Right lung (tissue), 10 donors: Measurements from ENCODE around the gene CYREN. TPM values are rescaled to one million over a fixed set of nuclear protein-coding genes. Genes with fewer than 3 reads are reported as not detected.

Experiments used
- DNase-seq, 2 donors: peaks; one replicate each; pipeline ENCODE4 v3.0.0-alpha.2; 2013
- long read RNA-seq, 8 donors: transcript quantifications; one replicate each; lab custom pipeline, GENCODE V29; 2026
- polyA plus RNA-seq, 5 donors: library from polyadenylated mRNA; unstranded; fragments of 120-200 nt; gene quantifications; one replicate each; pipeline versions ENCODE4 v1.2.1 to v1.2.3, GENCODE V29; 2013; ENCODE audit warnings: inconsistent platforms in 1 of 5, low replicate concordance in 1 of 5; ENCODE audit not compliant: insufficient read length in 5 of 5, insufficient read depth in 1 of 5

Gene CYREN
- 10 to 100 TPM; 43.2 to 52.0 (median 45.0) TPM for polyA plus RNA-seq
- long read RNA-seq, donor 1, partial matches to known transcripts: 0 of 13 reads
- long read RNA-seq, donor 1, other reads (novel, unspliced or antisense): 7 of 13 reads
- long read RNA-seq, donor 2, partial matches to known transcripts: 0 of 12 reads
- long read RNA-seq, donor 2, other reads (novel, unspliced or antisense): 6 of 12 reads
- long read RNA-seq, donor 3, transcript CYREN-211 (2 exons, 844 nt): major isoform, 5 of 11 reads
- long read RNA-seq, donor 3, partial matches to known transcripts: 0 of 11 reads
- long read RNA-seq, donor 3, other reads (novel, unspliced or antisense): 0 of 11 reads
- long read RNA-seq, donor 4, partial matches to known transcripts: 0 of 7 reads
- long read RNA-seq, donor 4, other reads (novel, unspliced or antisense): 0 of 7 reads
- long read RNA-seq, donor 5, transcript CYREN-202 (4 exons, 1,738 nt): major isoform, 5 of 20 reads
- long read RNA-seq, donor 5, partial matches to known transcripts: 0 of 20 reads
- long read RNA-seq, donor 5, other reads (novel, unspliced or antisense): 8 of 20 reads
- long read RNA-seq, donor 6, partial matches to known transcripts: 0 of 19 reads
- long read RNA-seq, donor 6, other reads (novel, unspliced or antisense): 8 of 19 reads
- long read RNA-seq, donor 7, partial matches to known transcripts: 15 of 38 reads
- long read RNA-seq, donor 7, other reads (novel, unspliced or antisense): 13 of 38 reads
- long read RNA-seq, donor 8, partial matches to known transcripts: 0 of 7 reads
- long read RNA-seq, donor 8, other reads (novel, unspliced or antisense): 0 of 7 reads

DNA sequence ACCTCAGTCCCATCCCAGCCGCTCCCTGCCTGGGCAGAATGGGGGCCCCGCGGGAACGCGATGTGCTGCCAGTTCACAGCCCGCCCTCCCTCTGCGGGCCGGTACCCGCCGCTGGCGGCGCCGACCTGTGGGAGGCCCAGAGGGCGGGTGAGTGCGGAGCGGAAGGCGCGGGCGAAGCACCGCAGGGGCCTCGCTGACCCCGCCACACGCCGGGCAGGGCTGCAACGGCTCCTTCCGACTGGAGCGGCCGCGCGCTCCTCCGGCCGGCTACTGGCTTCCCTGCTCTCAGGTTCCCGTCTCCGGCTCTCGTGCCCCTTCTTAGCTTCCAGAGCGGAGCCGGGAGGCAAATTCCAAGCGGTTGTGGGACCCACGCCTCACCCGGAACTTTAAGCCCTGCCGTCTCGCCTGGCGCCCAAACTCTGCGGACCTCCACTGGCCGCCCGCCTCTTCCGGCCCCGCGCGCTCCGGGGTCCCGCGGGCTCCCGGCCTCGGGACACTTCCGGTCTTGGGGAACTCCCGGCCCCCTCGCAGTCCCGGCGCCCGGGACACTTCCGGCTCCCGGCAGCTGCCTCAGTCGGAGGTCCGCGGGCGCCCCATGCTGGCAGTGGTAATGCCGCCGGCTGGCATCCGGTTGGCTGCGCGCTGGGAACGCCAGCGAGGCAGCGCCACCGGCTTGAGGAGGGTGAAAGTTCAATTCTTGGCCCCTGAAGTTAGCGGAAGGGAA is at the start of gene CYREN:
TSS of gene CYREN (minus strand) at position 434 of the 724 bp plus-strand sequence. CDS start 1,785 bp downstream, outside the sequence.
- DNase-seq: peak; percentile 91 to 93

DNA sequence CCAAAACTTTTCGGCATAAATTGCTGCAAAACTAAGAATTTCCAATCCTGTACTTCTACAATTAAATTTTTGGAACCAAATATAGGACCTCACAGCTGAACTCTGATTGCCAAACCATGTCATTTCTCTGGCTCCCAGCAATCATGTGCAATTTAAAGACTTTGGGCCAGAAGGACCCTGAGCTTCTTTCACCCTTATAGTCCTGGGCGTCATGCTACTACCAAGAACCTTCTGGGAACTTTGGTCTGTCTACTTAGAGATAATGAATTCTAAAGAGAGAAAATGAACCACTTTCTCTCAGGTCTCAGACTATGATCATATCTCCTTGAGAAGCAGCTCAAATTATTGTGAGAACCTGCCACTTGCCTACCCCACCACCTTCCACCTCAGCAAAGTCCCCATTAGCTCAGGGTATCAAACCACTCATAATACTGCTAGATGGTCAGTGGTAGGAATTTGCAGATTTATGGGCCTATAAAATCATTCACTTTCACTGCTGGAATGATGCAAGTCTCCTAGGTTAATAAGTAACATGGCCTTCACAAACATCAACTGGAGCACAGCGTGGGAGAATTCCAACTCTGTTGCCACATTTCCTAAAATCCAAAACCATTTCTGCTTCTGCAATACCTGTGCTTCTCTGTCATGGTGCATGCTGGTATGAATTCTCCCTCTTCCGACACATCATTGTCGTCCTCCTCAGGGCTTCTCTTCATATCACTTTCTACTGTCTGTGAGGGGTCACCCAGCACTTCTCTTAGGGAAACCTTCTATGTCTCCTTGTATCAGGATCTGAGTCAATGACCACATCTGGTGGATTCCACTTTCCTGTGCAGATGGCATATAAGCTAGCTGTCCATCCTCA is 47.4 kb upstream of the CYREN start:
- DNase-seq: no peak

DNA sequence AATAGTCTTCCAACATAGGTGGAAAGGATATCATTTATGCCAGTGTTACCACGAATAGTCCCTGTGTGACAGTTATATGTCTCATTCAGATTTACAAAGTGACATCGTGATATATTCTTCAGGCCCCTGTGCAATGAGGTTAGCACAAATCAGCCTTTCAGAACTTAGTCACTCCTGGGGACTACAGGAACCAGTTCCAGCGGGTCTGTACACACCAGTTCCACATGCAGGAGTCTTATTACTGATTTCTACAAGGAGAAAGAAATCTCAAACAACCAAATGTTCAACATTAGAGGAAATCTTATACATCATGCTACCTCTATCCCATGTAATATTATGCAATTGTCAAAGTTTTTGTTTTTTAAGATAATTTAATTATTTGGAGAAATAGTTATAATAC is 45.2 kb upstream of the CYREN start:
- DNase-seq: no peak

DNA sequence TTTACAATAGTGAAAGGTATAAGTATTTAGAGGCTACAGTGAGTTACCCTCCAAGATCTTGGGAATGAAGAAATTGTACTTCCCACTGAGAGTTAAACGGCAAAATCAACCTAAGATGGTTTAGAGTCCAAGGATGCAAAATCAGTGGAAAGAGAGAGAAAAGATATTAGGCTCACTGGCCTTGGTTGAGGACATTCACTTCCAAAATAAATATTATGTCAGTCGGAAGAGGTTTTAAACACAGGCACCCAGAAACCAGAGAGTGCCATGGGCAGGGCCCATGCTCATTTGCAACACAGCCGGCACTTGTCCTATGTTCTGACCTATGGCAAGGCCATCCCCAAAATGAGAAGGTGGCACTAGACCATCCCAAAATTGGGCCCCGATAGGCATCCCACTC is 44.7 kb upstream of the CYREN start:
- no peak for DNase-seq

GRCh38 chr7:135213831-135214230 is 43.3 kb upstream of the CYREN start:
- DNase-seq: no peak

- peak; percentile 36 to 55 for DNase-seq
Measured at GRCh38 chr7:135211946-135212685, 41.6 kb upstream of the CYREN start.

GRCh38 chr7:135211179-135211945 is 40.9 kb upstream of the CYREN start, which contains the start of gene WDR91:
TSS of gene WDR91 (minus strand) at chr7:135211526. CDS start at chr7:135211502, 24 bp downstream.
- DNase-seq: peak; percentile 94 to 95

GRCh38 chr7:135210888-135211178 is 40.3 kb upstream of the CYREN start:
- DNase-seq: peak in 1 of 2 donors; percentile 46

- DNase-seq: no peak
Measured at GRCh38 chr7:135209225-135209834, 38.8 kb upstream of the CYREN start.

- no peak for DNase-seq
Measured at GRCh38 chr7:135208102-135208793, 37.7 kb upstream of the CYREN start.

DNA sequence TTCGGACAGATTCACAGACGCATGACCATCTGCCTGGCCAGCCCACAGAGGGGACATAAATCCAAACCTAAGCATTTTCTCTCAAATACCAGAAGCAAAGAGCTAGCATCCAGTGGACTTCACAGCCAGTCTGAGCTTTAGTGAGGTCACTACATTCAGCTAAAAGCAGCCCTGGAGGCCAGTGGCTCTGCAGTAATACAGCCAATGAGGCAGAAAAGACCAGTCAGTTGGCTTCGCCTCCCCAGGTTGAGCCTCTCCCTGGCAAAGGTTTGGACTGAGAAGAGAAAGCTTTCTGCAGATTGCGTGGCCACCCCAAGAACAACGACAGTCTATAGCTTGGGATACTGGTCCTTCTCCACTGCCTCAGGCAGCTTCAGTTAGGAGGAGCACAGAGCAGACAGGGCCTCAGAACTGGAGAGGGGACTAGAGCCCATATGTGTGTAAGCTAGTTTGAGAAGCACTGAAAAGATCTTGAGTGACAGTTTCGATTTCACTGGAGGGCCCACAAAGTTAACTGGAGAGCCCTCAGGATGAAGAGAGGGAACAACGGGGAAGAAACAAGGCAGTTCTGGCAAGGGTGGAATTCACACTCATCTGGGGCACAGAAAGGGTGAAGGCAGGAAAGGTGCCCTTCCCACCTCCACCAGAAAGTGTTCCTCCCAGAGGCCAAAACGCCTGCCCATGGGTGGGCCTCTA is 37.0 kb upstream of the CYREN start:
- DNase-seq: peak in 1 of 2 donors; percentile 24

GRCh38 chr7:135206941-135207391 is 36.5 kb upstream of the CYREN start:
- DNase-seq: no peak

DNA sequence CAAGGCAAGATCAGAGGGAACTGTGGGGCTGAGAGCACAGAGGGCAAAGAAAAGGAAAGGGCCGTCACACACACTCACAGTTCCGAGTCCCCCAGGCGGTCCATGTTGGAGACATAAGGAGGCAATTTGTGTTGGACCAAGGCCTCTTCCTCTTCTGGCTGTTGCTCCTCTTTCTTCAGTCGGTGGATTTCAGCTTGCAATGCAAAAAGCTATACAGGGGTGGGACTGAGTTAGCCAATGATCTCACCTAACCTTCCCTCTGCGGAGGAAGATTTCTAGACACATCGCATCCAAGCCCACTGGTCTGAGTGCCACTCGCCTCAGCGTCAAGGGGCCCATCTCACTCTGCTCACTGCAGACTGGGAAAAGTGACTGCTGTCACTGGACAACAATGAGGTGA is 35.3 kb upstream of the CYREN start:
- no peak for DNase-seq

DNA sequence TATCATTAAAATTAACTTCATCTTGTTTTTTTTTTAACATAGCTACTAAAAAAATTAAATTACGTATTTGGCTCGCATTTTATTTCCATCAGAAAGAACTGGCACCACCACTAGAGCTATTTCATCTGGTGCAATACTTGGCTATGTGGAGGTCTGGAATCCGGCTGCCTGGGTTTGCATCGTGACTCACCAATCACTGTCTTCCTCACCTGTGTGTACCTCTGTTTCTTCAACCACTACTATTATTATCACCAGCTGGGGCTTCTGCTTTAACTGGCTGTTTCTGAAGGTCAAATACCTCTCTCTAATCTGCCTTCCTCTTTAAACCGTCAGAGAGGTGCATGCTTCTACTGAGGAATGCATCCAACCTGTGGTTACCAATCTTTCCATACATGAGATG is 34.4 kb upstream of the CYREN start:
- peak in 1 of 2 donors; percentile 40 for DNase-seq

- peak; percentile 76 to 87 for DNase-seq
Measured at GRCh38 chr7:135204341-135204749, 33.8 kb upstream of the CYREN start.

GRCh38 chr7:135201350-135201749 is 30.8 kb upstream of the CYREN start:
- DNase-seq: no peak

DNA sequence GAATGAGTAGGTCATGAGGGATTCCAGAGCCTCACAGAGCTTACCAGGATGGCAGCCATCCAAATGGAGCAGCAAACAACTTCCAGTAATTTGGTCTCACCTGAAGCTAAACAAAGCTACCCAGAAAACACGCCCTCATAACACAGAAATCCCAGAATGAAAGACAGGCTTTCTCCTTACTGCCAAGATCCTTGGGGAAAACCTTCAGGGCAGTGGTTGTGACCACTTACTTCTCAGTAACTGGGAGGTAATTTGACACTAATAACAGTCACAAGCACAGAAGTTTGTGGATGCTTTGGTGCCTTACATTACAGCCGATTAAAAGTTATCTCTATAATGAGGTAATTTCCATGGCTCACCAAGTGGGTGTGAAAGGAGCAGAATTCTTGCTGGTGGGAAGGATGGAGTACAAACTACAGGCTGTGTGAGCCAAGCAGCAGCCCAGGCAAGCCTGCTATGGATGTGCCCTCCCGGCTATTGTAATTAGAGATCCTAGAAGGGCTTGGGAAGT is 30.4 kb upstream of the CYREN start:
- DNase-seq: no peak
